ENCODE measurements around the gene FLT4.

DNA sequence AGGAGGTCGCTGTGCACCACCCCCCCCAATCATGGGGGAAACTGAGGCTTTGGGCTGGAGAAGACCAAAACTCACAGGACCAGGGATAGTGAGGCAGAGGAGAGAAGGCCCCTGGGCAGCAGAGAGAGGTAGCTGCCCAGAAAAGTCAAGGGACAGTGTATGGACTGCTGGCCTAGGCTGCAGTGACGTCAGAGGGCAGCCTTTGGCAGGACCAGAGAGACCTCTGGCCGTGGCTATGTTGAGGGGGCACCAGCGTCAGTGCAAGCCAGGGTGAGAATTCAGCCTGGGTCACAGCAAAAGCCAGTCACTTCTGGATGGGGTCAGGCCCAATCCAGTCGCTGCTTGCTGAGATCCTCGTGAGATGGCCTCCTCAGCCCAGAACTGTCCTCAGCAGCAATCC lies 26.5 kb downstream of the FLT4 start:
- TF ChIP-seq STAT6 (CRISPR knock-in tag; IDR thresholded peaks at IDR 0.05; ENCODE audit: borderline replicate concordance) (no peak), POLR2AphosphoS5 (IDR thresholded peaks at IDR 0.05; ENCODE audit: low read depth, low read length) (no peak), CTCF (CRISPR knock-in tag; IDR thresholded peaks at IDR 0.05) (no peak)
- TF ChIP-seq, protein P1, sequence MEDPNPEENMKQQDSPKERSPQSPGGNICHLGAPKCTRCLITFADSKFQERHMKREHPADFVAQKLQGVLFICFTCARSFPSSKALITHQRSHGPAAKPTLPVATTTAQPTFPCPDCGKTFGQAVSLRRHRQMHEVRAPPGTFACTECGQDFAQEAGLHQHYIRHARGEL (CRISPR knock-in tag; IDR thresholded peaks at IDR 0.05) = no peak
